Breast epithelium (tissue), 3 donors: Measurements from ENCODE around the gene LHFPL3.

Experiments
- CTCF ChIP-seq, 3 donors: fragments of 450-650 bp; IDR thresholded peaks; one replicate each; pipeline ENCODE4 v1.5.1; 2016 to 2017; ENCODE audit warnings: antibody characterized with exemption in 3 of 3, mild to moderate bottlenecking in 3 of 3, moderate library complexity in 3 of 3
- POLR2A ChIP-seq: fragments of 450-650 bp; IDR thresholded peaks from one replicate; pipeline ENCODE4 v1.6.1; 2016; ENCODE audit warnings: antibody characterized with exemption, mild to moderate bottlenecking, moderate library complexity
- POLR2AphosphoS5 ChIP-seq, 3 donors: sonication (generic); formaldehyde crosslinking; IDR thresholded peaks; one replicate each; pipeline ENCODE4 v1.6.1; 2017; ENCODE audit warnings: antibody characterized with exemption in 3 of 3

GRCh38 chr7:104950754-104951153 is 622.4 kb downstream of the LHFPL3 start:
- TF ChIP-seq CTCF (IDR thresholded peaks at IDR 0.05) (no peak), POLR2AphosphoS5 (IDR thresholded peaks at IDR 0.05) (no peak), POLR2A (no peak)
